MG63 (cell line): ENCODE measurements around the gene BCL11B. TPM values are rescaled to one million over a fixed set of nuclear protein-coding genes. Genes with fewer than 3 reads are reported as not detected.

Experiments used
- DNase-seq: peaks from one replicate; pipeline ENCODE4 v3.0.0-alpha.2; 2020
- H3K27me3 ChIP-seq: fragments of 250-450 bp; sonication (Bioruptor Pico); 2 replicates; pipeline ENCODE4 v1.5.1; 2020; ENCODE audit warnings: mild to moderate bottlenecking, moderate library complexity
- H3K36me3 ChIP-seq: fragments of 250-450 bp; sonication (Bioruptor Pico); 2 replicates; pipeline ENCODE4 v1.5.1; 2020; ENCODE audit warnings: mild to moderate bottlenecking, moderate library complexity
- H3K4me3 ChIP-seq: fragments of 250-450 bp; sonication (Bioruptor Pico); 2 replicates; pipeline ENCODE4 v1.5.1; 2020; ENCODE audit warnings: mild to moderate bottlenecking, moderate library complexity
- H3K9me3 ChIP-seq: fragments of 250-450 bp; sonication (Bioruptor Pico); 2 replicates; pipeline ENCODE4 v1.5.1; 2020; ENCODE audit warnings: mild to moderate bottlenecking, moderate library complexity
- total RNA-seq: library from RNA; depleted of rRNA; stranded (reverse); fragments of >200 nt; shearing (Covaris generic); gene quantifications from 2 replicates; pipeline ENCODE4 v1.2.3, GENCODE V29; 2014; ENCODE audit warnings: low replicate concordance; rRNA removed

Gene BCL11B
- not detected in 2 replicates for total RNA-seq

GRCh38 chr14:99271951-99272631 lies at the start of gene BCL11B:
Gene BCL11B, minus strand, starts transcription at chr14:99272197. Its CDS starts 979 bp downstream, at chr14:99271218.
- DNase-seq: peak; percentile 59
- H3K27me3 ChIP-seq: peaks cover 23% of the 10 kb centered on the region

GRCh38 chr14:99321236-99321925 lies 49.4 kb upstream of the BCL11B start:
- Histone ChIP-seq H3K9me3 (no peaks in the 10 kb centered on the region), H3K4me3 (no peak overlapping the region), H3K36me3 (no peaks in the 10 kb centered on the region), H3K27me3 (no peaks in the 10 kb centered on the region)
- no peak for DNase-seq

More at GRCh38 chr14:99271951-99272631, at the start of gene BCL11B:
- no peaks in the 10 kb centered on the region for H3K9me3 ChIP-seq
- H3K36me3 ChIP-seq: no peaks in the 10 kb centered on the region
- H3K4me3 ChIP-seq: peak within 1 kb of the TSS; percentile 28

GRCh38 chr14:99320621-99321235 lies 48.7 kb upstream of the BCL11B start:
- Histone ChIP-seq H3K9me3 (no peaks in the 10 kb centered on the region), H3K36me3 (no peaks in the 10 kb centered on the region), H3K4me3 (no peak overlapping the region), H3K27me3 (no peaks in the 10 kb centered on the region)
- no peak for DNase-seq

DNA sequence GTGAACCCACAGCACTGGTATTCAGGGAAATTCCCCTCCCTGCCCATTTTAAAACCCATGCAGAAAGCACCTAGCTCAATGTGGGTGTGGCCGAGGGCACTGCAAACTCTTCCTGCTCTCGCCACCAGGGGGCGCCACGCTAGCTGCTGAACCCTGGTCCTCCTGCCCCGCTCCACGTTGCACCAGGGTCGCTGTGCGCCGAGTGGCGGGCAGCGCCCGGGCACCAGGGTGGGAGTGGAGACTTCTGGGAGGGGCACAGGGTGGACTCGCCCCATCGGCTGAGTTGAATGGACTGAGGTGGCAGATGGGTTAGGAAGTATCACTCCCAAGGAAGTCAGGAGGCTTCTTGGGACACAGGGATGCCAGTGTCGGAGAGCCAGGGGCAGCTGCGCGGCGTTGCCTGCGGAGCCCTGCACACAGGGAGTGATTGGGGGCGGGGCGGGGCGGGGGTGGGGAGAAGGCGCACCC lies 48.1 kb upstream of the BCL11B start:
- Histone ChIP-seq H3K4me3 (no peak overlapping the region), H3K36me3 (no peaks in the 10 kb centered on the region), H3K27me3 (no peaks in the 10 kb centered on the region), H3K9me3 (no peaks in the 10 kb centered on the region)
- peak; percentile 12 for DNase-seq

DNA sequence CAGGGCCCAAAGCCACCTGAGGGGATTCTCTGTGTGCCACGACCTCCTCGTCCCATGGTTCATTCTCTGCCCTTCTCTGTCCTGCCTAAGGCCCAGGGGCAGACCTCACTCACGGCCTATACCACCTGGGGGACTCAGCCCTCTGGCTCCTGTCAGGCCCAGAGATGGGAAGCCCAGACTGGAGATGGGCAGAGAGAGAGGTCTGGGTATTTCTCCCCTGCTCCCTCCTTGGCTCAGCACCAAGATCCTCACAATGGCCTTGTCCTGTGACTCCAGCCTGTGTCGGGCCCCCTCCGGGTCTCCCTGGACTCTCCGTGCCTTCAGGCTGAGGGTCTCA lies 46.9 kb upstream of the BCL11B start:
- H3K9me3 ChIP-seq: no peaks in the 10 kb centered on the region
- H3K27me3 ChIP-seq: no peaks in the 10 kb centered on the region
- no peak for DNase-seq
- no peak overlapping the region for H3K4me3 ChIP-seq
- H3K36me3 ChIP-seq: no peaks in the 10 kb centered on the region

DNA sequence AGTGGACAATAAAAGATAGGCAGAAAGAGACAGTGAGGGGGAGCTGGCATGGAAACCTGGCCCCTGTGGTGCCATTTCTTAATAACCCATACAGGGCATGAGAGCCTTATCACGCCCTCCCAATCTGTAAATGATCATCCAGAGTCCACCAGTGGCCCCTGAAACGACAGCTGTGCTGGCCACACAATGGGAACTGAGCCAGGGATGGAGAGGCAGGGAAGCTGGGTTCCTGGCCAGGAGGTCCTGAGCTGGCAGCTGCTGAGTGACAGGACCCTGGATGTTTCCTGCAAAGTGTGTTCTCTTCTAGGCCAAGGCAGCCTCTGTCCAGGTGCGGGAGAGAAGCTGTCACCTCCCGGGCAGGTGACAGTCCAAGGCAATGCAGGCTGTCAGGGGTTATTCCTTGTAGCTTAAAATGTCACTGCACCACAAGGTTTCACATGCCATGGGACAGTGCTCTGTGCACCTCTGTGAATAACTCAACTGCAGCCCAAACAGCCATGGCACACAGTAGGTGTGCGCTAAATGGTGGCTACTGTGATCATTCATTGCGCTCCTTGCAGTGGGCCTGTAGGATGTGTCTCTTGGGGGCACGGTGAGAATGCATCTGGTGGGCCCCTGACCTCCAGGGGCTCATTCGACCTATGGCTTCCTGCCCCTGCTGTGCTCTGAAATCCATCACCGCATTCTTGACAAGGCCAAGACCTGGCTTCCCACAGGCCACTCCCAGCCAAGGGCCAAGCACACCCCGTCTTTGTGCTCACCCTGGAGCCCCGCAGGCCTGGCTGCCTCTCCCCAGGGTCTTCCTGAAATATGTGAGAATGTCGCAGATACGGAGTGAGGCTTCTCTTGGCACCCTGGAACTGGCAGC lies 46.3 kb upstream of the BCL11B start:
- Histone ChIP-seq H3K9me3 (no peaks in the 10 kb centered on the region), H3K27me3 (no peaks in the 10 kb centered on the region), H3K36me3 (no peaks in the 10 kb centered on the region), H3K4me3 (no peak overlapping the region)
- no peak for DNase-seq

GRCh38 chr14:99317231-99318090 lies 45.5 kb upstream of the BCL11B start:
- H3K9me3 ChIP-seq: no peaks in the 10 kb centered on the region
- H3K27me3 ChIP-seq: no peaks in the 10 kb centered on the region
- H3K36me3 ChIP-seq: no peaks in the 10 kb centered on the region
- no peak overlapping the region for H3K4me3 ChIP-seq
- no peak for DNase-seq

GRCh38 chr14:99316281-99317163 lies 44.5 kb upstream of the BCL11B start:
- H3K36me3 ChIP-seq: no peaks in the 10 kb centered on the region
- no peak for DNase-seq
- no peaks in the 10 kb centered on the region for H3K9me3 ChIP-seq
- no peaks in the 10 kb centered on the region for H3K27me3 ChIP-seq
- no peak overlapping the region for H3K4me3 ChIP-seq

DNA sequence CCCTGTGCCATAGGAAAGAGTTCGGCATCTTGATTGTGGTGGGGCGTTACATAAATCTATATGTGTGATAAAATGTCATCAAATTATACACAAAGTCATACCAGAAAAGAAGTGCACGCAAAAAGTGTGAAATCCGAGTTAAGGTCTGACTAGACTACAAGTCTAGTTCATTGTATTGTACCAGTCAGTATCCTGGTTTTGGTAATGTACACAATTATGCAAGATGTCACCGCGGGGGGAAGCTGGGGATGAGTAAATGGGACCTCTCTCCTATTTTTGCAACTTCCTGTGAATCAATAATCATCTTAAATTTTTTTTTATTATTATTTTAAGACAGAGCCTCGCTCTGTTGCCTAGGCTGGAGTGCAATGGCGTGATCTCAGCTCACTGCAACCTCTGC lies 43.2 kb upstream of the BCL11B start:
- Histone ChIP-seq H3K4me3 (no peak overlapping the region), H3K36me3 (no peaks in the 10 kb centered on the region), H3K9me3 (no peaks in the 10 kb centered on the region), H3K27me3 (no peaks in the 10 kb centered on the region)
- no peak for DNase-seq

- H3K27me3 ChIP-seq: no peaks in the 10 kb centered on the region
- DNase-seq: no peak
- H3K9me3 ChIP-seq: no peaks in the 10 kb centered on the region
- H3K4me3 ChIP-seq: no peak overlapping the region
- no peaks in the 10 kb centered on the region for H3K36me3 ChIP-seq
Observed at GRCh38 chr14:99314623-99315022, 42.6 kb upstream of the BCL11B start.

DNA sequence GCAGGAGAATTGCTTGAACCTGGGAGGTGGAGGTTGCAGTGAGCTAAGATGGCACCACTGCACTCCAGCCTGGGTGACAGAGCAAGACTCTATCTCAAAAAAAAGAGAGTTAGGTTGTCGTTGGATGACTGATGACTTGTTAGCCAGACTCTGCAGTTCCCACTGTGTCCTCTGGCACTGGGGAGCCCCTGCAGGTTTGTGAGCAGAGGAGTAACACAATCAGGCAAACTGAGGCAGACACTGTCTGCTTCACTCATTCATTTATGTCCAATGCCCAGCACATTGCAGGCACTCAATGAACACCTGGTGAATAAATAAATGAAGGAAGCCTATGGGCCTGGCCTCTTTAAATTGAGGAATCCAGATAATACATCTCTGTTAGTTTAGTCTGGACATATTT lies 41.2 kb upstream of the BCL11B start:
- Histone ChIP-seq H3K36me3 (no peaks in the 10 kb centered on the region), H3K4me3 (no peak overlapping the region), H3K9me3 (no peaks in the 10 kb centered on the region), H3K27me3 (no peaks in the 10 kb centered on the region)
- no peak for DNase-seq

GRCh38 chr14:99312106-99312505 lies 40.1 kb upstream of the BCL11B start:
- Histone ChIP-seq H3K4me3 (no peak overlapping the region), H3K36me3 (no peaks in the 10 kb centered on the region), H3K27me3 (no peaks in the 10 kb centered on the region), H3K9me3 (no peaks in the 10 kb centered on the region)
- no peak for DNase-seq

- no peaks in the 10 kb centered on the region for H3K36me3 ChIP-seq
- H3K4me3 ChIP-seq: no peak overlapping the region
- DNase-seq: no peak
- no peaks in the 10 kb centered on the region for H3K9me3 ChIP-seq
- no peaks in the 10 kb centered on the region for H3K27me3 ChIP-seq
Observed at GRCh38 chr14:99309220-99309766, 37.3 kb upstream of the BCL11B start.

DNA sequence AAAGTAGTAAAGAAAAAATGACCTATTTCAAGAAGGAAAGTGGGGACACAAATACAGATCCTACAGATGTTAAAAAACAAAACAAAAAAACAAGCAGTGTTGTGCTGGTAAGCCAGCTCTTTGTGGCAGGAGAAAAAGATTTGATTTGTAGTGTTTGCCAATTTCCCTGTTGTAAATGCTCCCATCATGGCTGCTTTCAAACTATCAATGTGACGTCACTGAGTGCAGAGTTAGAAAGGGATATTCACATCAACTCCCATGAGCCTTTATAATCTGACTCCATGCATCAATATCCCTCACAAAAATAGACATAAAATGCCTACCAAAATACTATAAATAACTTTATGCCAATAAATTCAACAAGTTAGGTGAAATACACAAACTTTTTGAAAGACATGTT lies 32.2 kb upstream of the BCL11B start:
- Histone ChIP-seq H3K36me3 (no peaks in the 10 kb centered on the region), H3K27me3 (no peaks in the 10 kb centered on the region), H3K9me3 (no peaks in the 10 kb centered on the region), H3K4me3 (no peak overlapping the region)
- no peak for DNase-seq

GRCh38 chr14:99300190-99300589 lies 28.2 kb upstream of the BCL11B start:
- H3K4me3 ChIP-seq: no peak overlapping the region
- H3K36me3 ChIP-seq: no peaks in the 10 kb centered on the region
- H3K9me3 ChIP-seq: no peaks in the 10 kb centered on the region
- H3K27me3 ChIP-seq: no peaks in the 10 kb centered on the region
- no peak for DNase-seq
